SK-N-SH treated with all-trans-retinoic acid at 6 μM for 48 hours (cell line): ENCODE data around the gene C7orf57.
A peak's percentile ranks its signal among the peaks of the same experiment; 100 is the strongest.

ENCODE experiments used
- ATAC-seq: fragments of 200-7000 bp; cut with Tn5 transposase; 3 replicates; pipeline ENCODE4 v1.9.1; 2020; ENCODE audit warnings: mild to moderate bottlenecking, moderate library complexity
- ARNTL ChIP-seq: fragments of 450-650 bp; formaldehyde crosslinking; IDR thresholded peaks from 2 replicates; pipeline ENCODE4 v1.5.0; 2020; ENCODE audit warnings: low read depth, mild to moderate bottlenecking, moderate library complexity, borderline replicate concordance
- BACH2 ChIP-seq: fragments of 250-450 bp; sonication (Bioruptor Pico); IDR thresholded peaks from 2 replicates; pipeline ENCODE4 v1.9.0; 2021; ENCODE audit warnings: mild to moderate bottlenecking, borderline replicate concordance
- CREB5 ChIP-seq: fragments of 250-450 bp; sonication (Bioruptor Pico); IDR thresholded peaks from 2 replicates; pipeline ENCODE4 v1.5.1; 2020; ENCODE audit warnings: low read depth, mild to moderate bottlenecking, moderate library complexity
- CSDC2 ChIP-seq: fragments of 250-450 bp; sonication (Bioruptor Pico); IDR thresholded peaks from 2 replicates; pipeline ENCODE4 v1.5.0; 2020; ENCODE audit warnings: mild to moderate bottlenecking, moderate library complexity
- CSRNP3 ChIP-seq: fragments of 250-450 bp; sonication (Bioruptor Pico); IDR thresholded peaks from 2 replicates; pipeline ENCODE4 v1.5.1; 2021; ENCODE audit warnings: mild to moderate bottlenecking, moderate library complexity
- ESRRG ChIP-seq: fragments of 250-450 bp; sonication (Bioruptor Pico); IDR thresholded peaks from 2 replicates; pipeline ENCODE4 v1.6.1; 2021; ENCODE audit warnings: mild to moderate bottlenecking
- GLIS3 ChIP-seq: fragments of 250-450 bp; sonication (Bioruptor Pico); IDR thresholded peaks from 2 replicates; pipeline ENCODE4 v1.5.0; 2020; ENCODE audit warnings: mild to moderate bottlenecking, moderate library complexity
- ISL1 ChIP-seq: fragments of 250-450 bp; sonication (Bioruptor Pico); IDR thresholded peaks from 2 replicates; pipeline ENCODE4 v2.1.2; 2022; ENCODE audit warnings: mild to moderate bottlenecking, moderate library complexity
- OSR1 ChIP-seq: fragments of 250-450 bp; sonication (Bioruptor Pico); IDR thresholded peaks from 2 replicates; pipeline ENCODE4 v1.8.0; 2022; ENCODE audit warnings: moderate library complexity, mild to moderate bottlenecking, inconsistent platforms
- PATZ1 ChIP-seq: fragments of 250-450 bp; sonication (Bioruptor Pico); IDR thresholded peaks from 2 replicates; pipeline ENCODE4 v1.8.0; 2020; ENCODE audit warnings: mild to moderate bottlenecking, moderate library complexity, borderline replicate concordance
- POU6F1 ChIP-seq: fragments of 250-450 bp; sonication (Bioruptor Pico); IDR thresholded peaks from 2 replicates; pipeline ENCODE4 v1.8.0; 2021; ENCODE audit warnings: low read depth, mild to moderate bottlenecking, moderate library complexity, borderline replicate concordance
- PPARA ChIP-seq: fragments of 250-450 bp; sonication (Bioruptor Pico); IDR thresholded peaks from 2 replicates; pipeline ENCODE4 v1.5.0; 2020; ENCODE audit warnings: mild to moderate bottlenecking, borderline replicate concordance
- RARB ChIP-seq: fragments of 250-450 bp; sonication (Bioruptor Pico); IDR thresholded peaks from 2 replicates; pipeline ENCODE4 v1.8.0; 2021; ENCODE audit warnings: mild to moderate bottlenecking, moderate library complexity
- SNAI2 ChIP-seq: fragments of 250-450 bp; sonication (Bioruptor Pico); IDR thresholded peaks from 2 replicates; pipeline ENCODE4 v1.5.0; 2020; ENCODE audit warnings: mild to moderate bottlenecking, moderate library complexity
- TCF4 ChIP-seq: fragments of 250-450 bp; sonication (Bioruptor Pico); IDR thresholded peaks from 2 replicates; pipeline ENCODE4 v1.8.0; 2021; ENCODE audit warnings: mild to moderate bottlenecking, moderate library complexity, borderline replicate concordance
- TOX ChIP-seq: fragments of 250-450 bp; sonication (Bioruptor Pico); IDR thresholded peaks from 2 replicates; pipeline ENCODE4 v1.8.0; 2021; ENCODE audit warnings: mild to moderate bottlenecking, moderate library complexity, borderline replicate concordance
- TSHZ2 ChIP-seq: fragments of 250-450 bp; sonication (Bioruptor Pico); IDR thresholded peaks from 2 replicates; pipeline ENCODE4 v1.5.0; 2020; ENCODE audit warnings: mild to moderate bottlenecking, moderate library complexity
- ZC3H10 ChIP-seq: fragments of 250-450 bp; sonication (Bioruptor Pico); IDR thresholded peaks from 2 replicates; pipeline ENCODE4 v1.5.1; 2021; ENCODE audit warnings: mild to moderate bottlenecking, moderate library complexity
- ZFP3 ChIP-seq: fragments of 250-450 bp; sonication (Bioruptor Pico); IDR thresholded peaks from 2 replicates; pipeline ENCODE4 v1.5.0; 2020; ENCODE audit warnings: mild to moderate bottlenecking, moderate library complexity
- ZFP30 ChIP-seq: fragments of 450-650 bp; formaldehyde crosslinking; IDR thresholded peaks from 2 replicates; pipeline ENCODE4 v1.5.0; 2022; ENCODE audit warnings: mild to moderate bottlenecking, moderate library complexity
- ZNF565 ChIP-seq: fragments of 450-650 bp; formaldehyde crosslinking; conservative IDR thresholded peaks from 2 replicates; pipeline ENCODE4 v1.5.0; 2020; ENCODE audit warnings: low read depth, mild to moderate bottlenecking, moderate library complexity
- ZNF70 ChIP-seq: fragments of 450-650 bp; formaldehyde crosslinking; IDR thresholded peaks from 2 replicates; pipeline ENCODE4 v1.5.0; 2020; ENCODE audit warnings: mild to moderate bottlenecking, moderate library complexity
- ZNF8 ChIP-seq: fragments of 450-650 bp; formaldehyde crosslinking; IDR thresholded peaks from 2 replicates; pipeline ENCODE4 v1.5.0; 2020; ENCODE audit warnings: mild to moderate bottlenecking, moderate library complexity

Gene C7orf57

GRCh38 chr7:48049850-48050249 is 14.5 kb downstream of the C7orf57 start:
- TF ChIP-seq ZNF70 (CRISPR knock-in tag) (no peak), ZFP3 (CRISPR knock-in tag) (no peak), ESRRG (CRISPR knock-in tag) (no peak), ZNF8 (no peak), CSRNP3 (CRISPR knock-in tag) (no peak), ARNTL (no peak), CREB5 (CRISPR knock-in tag) (no peak), ZC3H10 (CRISPR knock-in tag) (no peak), SNAI2 (CRISPR knock-in tag) (no peak), CSDC2 (CRISPR knock-in tag) (no peak), TCF4 (CRISPR knock-in tag) (no peak), OSR1 (CRISPR knock-in tag) (no peak), ZNF565 (CRISPR knock-in tag) (no peak)
- ATAC-seq: no peak

- TF ChIP-seq PPARA (CRISPR knock-in tag) (no peak), ZFP3 (CRISPR knock-in tag) (peak; percentile 56; the same call in 1 of the 2 replicates)
- ATAC-seq: peak; percentile 81
Measured at GRCh38 chr7:48052748-48053147, 17.4 kb downstream of the C7orf57 start.

- ATAC-seq: no peak
- TF ChIP-seq ZFP3 (CRISPR knock-in tag) (no peak), PATZ1 (CRISPR knock-in tag) (no peak), CSDC2 (CRISPR knock-in tag) (no peak), ESRRG (CRISPR knock-in tag) (no peak), RARB (CRISPR knock-in tag) (no peak), POU6F1 (CRISPR knock-in tag) (no peak), ZNF70 (CRISPR knock-in tag) (no peak), PPARA (CRISPR knock-in tag) (no peak), ZNF565 (CRISPR knock-in tag) (no peak), TOX (CRISPR knock-in tag) (no peak), GLIS3 (CRISPR knock-in tag) (no peak), ISL1 (CRISPR knock-in tag) (no peak), TCF4 (CRISPR knock-in tag) (no peak), SNAI2 (CRISPR knock-in tag) (no peak), CREB5 (CRISPR knock-in tag) (no peak), ARNTL (no peak), ZFP30 (no peak), ZNF8 (no peak), ZC3H10 (CRISPR knock-in tag) (no peak)
Measured at GRCh38 chr7:48053736-48054135, 18.4 kb downstream of the C7orf57 start.

- no peak for TF ChIP-seq ZC3H10 (CRISPR knock-in tag)
- no peak for TF ChIP-seq ZFP3 (CRISPR knock-in tag)
- no peak for TF ChIP-seq CSDC2 (CRISPR knock-in tag)
- no peak for TF ChIP-seq RARB (CRISPR knock-in tag)
- no peak for TF ChIP-seq BACH2 (CRISPR knock-in tag)
- TF ChIP-seq TSHZ2 (CRISPR knock-in tag): no peak
- no peak for TF ChIP-seq PPARA (CRISPR knock-in tag)
- no peak for TF ChIP-seq GLIS3 (CRISPR knock-in tag)
- no peak for TF ChIP-seq ZNF8
- TF ChIP-seq PATZ1 (CRISPR knock-in tag): no peak
- TF ChIP-seq ZNF70 (CRISPR knock-in tag): no peak
- TF ChIP-seq SNAI2 (CRISPR knock-in tag): no peak
- ATAC-seq: no peak
Measured at GRCh38 chr7:48058990-48059389, 23.6 kb downstream of the C7orf57 start.
